HCT116 (cell line): ENCODE data around the gene ZNF292. TPM values are rescaled to one million over a fixed set of nuclear protein-coding genes. Genes with fewer than 3 reads are reported as not detected.

Experiments used
- ATAC-seq: fragments of 200-7000 bp; cut with Tn5 transposase; 2 replicates; pipeline ENCODE4 v1.9.1; 2020; ENCODE audit warnings: mild to moderate bottlenecking, moderate library complexity
- BruUV-seq: library from RNA; stranded (reverse); fragments of 400-500 nt; replicated peaks from 2 replicates; lab custom pipeline; 2021; lab: Mats Ljungman, UMichigan
- CTCF ChIA-PET: fragments of 300-600 bp; sonication (Branson Sonifier 250); formaldehyde crosslinking; loops from one replicate; lab custom pipeline; 2021; ENCODE audit warnings: antibody characterized with exemption; lab: Charles Lee
- POLR2A ChIA-PET: fragments of 300-600, 350-600 bp; sonication (Branson Sonifier 250); formaldehyde crosslinking; loops from one replicate; lab custom pipeline; 2021; ENCODE audit warnings: antibody characterized with exemption; lab: Charles Lee
- RAD21 ChIA-PET, 2 experiments: fragments of 300-600 bp; sonication (Branson Sonifier 250); formaldehyde crosslinking; loops; one replicate each; lab custom pipeline; 2023; ENCODE audit warnings: low total read pairs in 2 of 2; ENCODE audit not compliant: uncharacterized antibody in 2 of 2, unreplicated experiment in 2 of 2, low non-redundant PET in 1 of 2; lab: Charles Lee
- DNase-seq: peaks from one replicate; pipeline ENCODE4 v3.0.0-alpha.2; 2010; ENCODE audit warnings: low read depth, low spot score
- H2AFZ ChIP-seq: fragments of 200-600 bp; shearing (Covaris generic), sonication (generic); 2 replicates; pipeline ENCODE4 v1.6.1; 2017; ENCODE audit warnings: low read depth, mixed run types, mixed read lengths, antibody characterized with exemption, low read length; ENCODE audit not compliant: poor library complexity, severe bottlenecking
- H3K27ac ChIP-seq: 2 replicates; pipeline ENCODE4 v1.5.1; 2012; ENCODE audit warnings: low read depth, low read length
- H3K27me3 ChIP-seq: fragments of 200-600 bp; sonication (generic); 2 replicates; pipeline ENCODE4 v1.6.1; 2016; ENCODE audit warnings: mixed run types, low read length, mixed read lengths; ENCODE audit not compliant: insufficient read depth
- H3K36me3 ChIP-seq, 2 experiments: fragments of 200-500 bp in 1 of 2; fragments of 200-600 bp in 1 of 2; sonication (Bioruptor generic) in 1 of 2; sonication (generic) in 1 of 2; 2 replicates each; pipeline versions ENCODE4 v1.5.1 to v1.6.1; 2014 to 2016; ENCODE audit warnings: low read length in 2 of 2, inconsistent platforms in 1 of 2, mixed read lengths in 1 of 2, mixed run types in 1 of 2; ENCODE audit not compliant: insufficient read depth in 2 of 2, control insufficient read depth in 1 of 2
- H3K4me1 ChIP-seq, 2 experiments: fragments of 200-600 bp in 1 of 2; sonication (generic) in 1 of 2; 2 replicates each; pipeline versions ENCODE4 v1.5.1 to v1.6.1; 2012 to 2017; ENCODE audit warnings: low read length in 2 of 2, inconsistent platforms in 1 of 2, mild to moderate bottlenecking in 1 of 2, mixed read lengths in 1 of 2, mixed run types in 1 of 2, moderate library complexity in 1 of 2; ENCODE audit not compliant: insufficient read depth in 2 of 2, control insufficient read depth in 1 of 2
- H3K4me2 ChIP-seq: fragments of 200-600 bp; sonication (generic); 2 replicates; pipeline ENCODE4 v1.6.1; 2017; ENCODE audit warnings: mixed run types, low read length, mixed read lengths
- H3K4me3 ChIP-seq, 2 experiments: fragments of 200-600 bp in 1 of 2; sonication (generic) in 1 of 2; replicated peaks in 1 of 2; 2 replicates each; pipeline ENCODE4 v1.5.1; 2011 to 2016; ENCODE audit warnings: low read length in 2 of 2, control low read depth in 1 of 2, low read depth in 1 of 2, mild to moderate bottlenecking in 1 of 2, mixed read lengths in 1 of 2, mixed run types in 1 of 2
- H3K79me2 ChIP-seq: fragments of 200-600 bp; sonication (generic); 2 replicates; pipeline ENCODE4 v1.6.1; 2017; ENCODE audit warnings: mild to moderate bottlenecking, mixed run types, low read length, moderate library complexity, mixed read lengths; ENCODE audit not compliant: insufficient read depth
- H3K9ac ChIP-seq: fragments of 200-600 bp; sonication (generic); 2 replicates; pipeline ENCODE4 v1.6.1; 2016; ENCODE audit warnings: low read length, mixed read lengths
- H3K9me2 ChIP-seq: fragments of 200-600 bp; sonication (generic), shearing (Covaris generic); 2 replicates; pipeline ENCODE4 v1.6.1; 2017; ENCODE audit warnings: mixed run types, mild to moderate bottlenecking, moderate library complexity; ENCODE audit not compliant: insufficient read depth
- H3K9me3 ChIP-seq, 2 experiments: fragments of 200-500 bp in 1 of 2; fragments of 200-600 bp in 1 of 2; sonication (Bioruptor generic) in 1 of 2; sonication (generic) in 1 of 2; 2 replicates each; pipeline ENCODE4 v1.6.1; 2014 to 2017; ENCODE audit warnings: low read length in 2 of 2, mixed read lengths in 2 of 2, inconsistent platforms in 1 of 2, low read depth in 1 of 2, mild to moderate bottlenecking in 1 of 2, mixed run types in 1 of 2, moderate library complexity in 1 of 2; ENCODE audit not compliant: control insufficient read depth in 1 of 2, insufficient read depth in 1 of 2
- H4K20me1 ChIP-seq: fragments of 200-600 bp; sonication (generic), shearing (Covaris generic); 2 replicates; pipeline ENCODE4 v1.6.1; 2017; ENCODE audit warnings: mixed run types, mild to moderate bottlenecking, moderate library complexity; ENCODE audit not compliant: insufficient read depth
- ATF3 ChIP-seq: IDR thresholded peaks from 2 replicates; pipeline ENCODE4 v1.6.1; 2012
- CBX3 ChIP-seq: IDR thresholded peaks from 2 replicates; pipeline ENCODE4 v1.6.1; 2012; ENCODE audit warnings: low read depth
- CEBPB ChIP-seq: IDR thresholded peaks from 2 replicates; pipeline ENCODE4 v1.6.1; 2012; ENCODE audit warnings: low read depth
- CTCF ChIP-seq, 3 experiments: fragments of 200-600 bp in 1 of 3; sonication (generic) in 1 of 3; IDR thresholded peaks in 2 of 3; conservative IDR thresholded peaks in 1 of 3; 2 replicates each; pipeline ENCODE4 v1.5.1; 2012 to 2017; ENCODE audit warnings: low read depth in 2 of 3, low read length in 2 of 3, antibody characterized with exemption in 1 of 3, borderline replicate concordance in 1 of 3, control low read depth in 1 of 3, mild to moderate bottlenecking in 1 of 3, mixed read lengths in 1 of 3, mixed run types in 1 of 3, moderate library complexity in 1 of 3; ENCODE audit not compliant: insufficient read depth in 1 of 3
- EGR1 ChIP-seq: IDR thresholded peaks from 2 replicates; pipeline ENCODE4 v1.6.1; 2012; ENCODE audit warnings: low read depth
- ELF1 ChIP-seq: IDR thresholded peaks from 2 replicates; pipeline ENCODE4 v1.6.1; 2012; ENCODE audit warnings: low read depth, borderline replicate concordance
- EZH2phosphoT487 ChIP-seq: fragments of 200-600 bp; IDR thresholded peaks from 2 replicates; pipeline ENCODE4 v1.6.1; 2018; ENCODE audit warnings: antibody characterized with exemption, borderline replicate concordance
- MAX ChIP-seq: IDR thresholded peaks from 2 replicates; pipeline ENCODE4 v1.6.1; 2012
- POLR2A ChIP-seq: IDR thresholded peaks from 2 replicates; pipeline ENCODE4 v1.7.0; 2011; ENCODE audit warnings: borderline replicate concordance; ENCODE audit not compliant: insufficient read depth, insufficient read length; ENCODE audit errors: extremely low read depth
- RAD21 ChIP-seq: IDR thresholded peaks from 2 replicates; pipeline ENCODE4 v1.6.1; 2012; ENCODE audit warnings: low read depth, mild to moderate bottlenecking
- REST ChIP-seq: IDR thresholded peaks from 2 replicates; pipeline ENCODE4 v1.6.1; 2012; ENCODE audit warnings: low read depth
- SIN3A ChIP-seq: IDR thresholded peaks from 2 replicates; pipeline ENCODE4 v1.6.1; 2012; ENCODE audit warnings: low read depth
- SP1 ChIP-seq: IDR thresholded peaks from 2 replicates; pipeline ENCODE4 v1.6.1; 2012; ENCODE audit warnings: low read depth
- SRF ChIP-seq: IDR thresholded peaks from 2 replicates; pipeline ENCODE4 v1.6.1; 2012; ENCODE audit warnings: low read depth
- TCF7L2 ChIP-seq: IDR thresholded peaks from 2 replicates; pipeline ENCODE4 v1.7.0; 2011; ENCODE audit warnings: borderline replicate concordance, inconsistent platforms; ENCODE audit not compliant: insufficient read depth, insufficient read length; ENCODE audit errors: extremely low read depth
- YY1 ChIP-seq: IDR thresholded peaks from 2 replicates; pipeline ENCODE4 v1.6.1; 2011; ENCODE audit warnings: low read length, low read depth, moderate library complexity, mild to moderate bottlenecking; ENCODE audit not compliant: insufficient replicate concordance; ENCODE audit errors: extremely low read depth
- ZBTB33 ChIP-seq: IDR thresholded peaks from 2 replicates; pipeline ENCODE4 v1.6.1; 2011; ENCODE audit warnings: mild to moderate bottlenecking, low read length, moderate library complexity; ENCODE audit not compliant: insufficient replicate concordance; ENCODE audit errors: extremely low read depth
- intact Hi-C: fragments of 100-400 bp; cut with micrococcal nuclease; formaldehyde crosslinking; loops from 2 replicates; pipeline ENCODE4 v1.10.0; 2022
- total RNA-seq: library from RNA; stranded (reverse); gene quantifications from one replicate; pipeline ENCODE4 v1.2.1, GENCODE V29; 2021; ENCODE audit not compliant: unreplicated experiment

The ZNF292 gene
- total RNA-seq, 1 experiment from 2014 or later = 35.3 TPM

- Histone ChIP-seq H3K79me2 (peaks cover 13% of the 10 kb centered on the region; the same call in 1 of the 2 replicates), H4K20me1 (0 out of 2 replicates have a peak, but pooled peaks cover 3% of the 10 kb centered on the region), H2AFZ (no peak overlapping the region), H3K27me3 (no peaks in the 10 kb centered on the region), H3K9ac (no peak overlapping the region), H3K4me3 (no peak overlapping the region), H3K4me1 (no peaks in the 10 kb centered on the region), H3K27ac (no peak overlapping the region), H3K9me3 (no peaks in the 10 kb centered on the region), H3K36me3 (peaks cover 0 to 4% of the 10 kb centered on the region in 2 experiments; a peak in 3 of 4 replicates), H3K9me2 (no peaks in the 10 kb centered on the region), H3K4me2 (no peak overlapping the region)
- RAD21 ChIA-PET = no interaction called here
- CTCF ChIA-PET = interaction anchor here (1.2 kb wide), 1 partner anchor 105 kb away, joined by 4 read pairs; no protein-coding TSS in a partner anchor
- TF ChIP-seq SP1 = no peak
- TF ChIP-seq EZH2phosphoT487 = no peak
- no peak for TF ChIP-seq TCF7L2
- no peak for TF ChIP-seq RAD21
- no peak for TF ChIP-seq SIN3A
- no peak for TF ChIP-seq REST
- no peak for TF ChIP-seq CEBPB
- TF ChIP-seq ZBTB33 = no peak
- no peak for TF ChIP-seq SRF
- no peak for TF ChIP-seq CTCF (IDR thresholded peaks at IDR 0.05 in 2 of 3, conservative IDR thresholded peaks at IDR 0.05 in 1 of 3; ENCODE audit: borderline replicate concordance in 1 of 3, insufficient read depth in 1 of 3, low read depth in 2 of 3, low read length in 2 of 3)
- TF ChIP-seq CBX3 = no peak
- no peak for TF ChIP-seq POLR2A
- no peak for TF ChIP-seq ELF1
- TF ChIP-seq YY1 = no peak
- TF ChIP-seq EGR1 = no peak
- no peak for TF ChIP-seq ATF3
- no peak for TF ChIP-seq MAX
- BruUV-seq = no TSS peak
- ATAC-seq (no peak), DNase-seq (no peak)
- intact Hi-C loops = no loop called here
- POLR2A ChIA-PET = no interaction called here
Measured at GRCh38 chr6:87243812-87244211, 88.4 kb downstream of the ZNF292 start.
